OCI-LY7 (cell line): ENCODE data around the gene PMP22.

Experiments used
- CTCF ChIP-seq: fragments of 200-600 bp; sonication (generic); conservative IDR thresholded peaks from 2 replicates; pipeline ENCODE4 v1.5.1; 2014; ENCODE audit warnings: mild to moderate bottlenecking, antibody characterized with exemption, low read length, moderate library complexity, mixed read lengths
- EZH2phosphoT487 ChIP-seq: fragments of 200-600 bp; sonication (generic); IDR thresholded peaks from 2 replicates; pipeline ENCODE4 v1.6.1; 2018; ENCODE audit warnings: low read depth, borderline replicate concordance, mild to moderate bottlenecking, mixed run types, antibody characterized with exemption, low read length, moderate library complexity, mixed read lengths

- TF ChIP-seq CTCF (no peak), EZH2phosphoT487 (no peak)
These were observed 83.3 kb downstream of the PMP22 start for GRCh38 chr17:15181816-15182215.
